H9 (cell line): ENCODE data around the gene PPFIBP2. TPM values are rescaled to one million over a fixed set of nuclear protein-coding genes. Genes with fewer than 3 reads are reported as not detected.

Experiments
- DNase-seq: peaks from one replicate; pipeline ENCODE4 v3.0.0-alpha.2; 2017
- H2AFZ ChIP-seq: one replicate; pipeline ENCODE4 v1.6.1; 2013; ENCODE audit warnings: mild to moderate bottlenecking, low read length, control low read depth, moderate library complexity
- H2AK5ac ChIP-seq: 2 replicates; pipeline ENCODE4 v1.6.1; 2013; ENCODE audit warnings: low read length, control low read depth, mixed read lengths; ENCODE audit not compliant: insufficient read length
- H2BK120ac ChIP-seq: one replicate; pipeline ENCODE4 v1.6.1; 2013; ENCODE audit warnings: low read depth, mild to moderate bottlenecking, low read length, control low read depth, inconsistent platforms; ENCODE audit not compliant: poor library complexity, severe bottlenecking
- H2BK12ac ChIP-seq: 2 replicates; pipeline ENCODE4 v1.6.1; 2013; ENCODE audit warnings: low read length, control low read depth, mixed read lengths, low read depth; ENCODE audit not compliant: insufficient read length
- H2BK15ac ChIP-seq: 2 replicates; pipeline ENCODE4 v1.6.1; 2013; ENCODE audit warnings: low read depth, low read length, control low read depth
- H2BK20ac ChIP-seq: one replicate; pipeline ENCODE4 v1.6.1; 2013; ENCODE audit warnings: low read depth, mild to moderate bottlenecking, low read length, control low read depth, inconsistent platforms; ENCODE audit not compliant: poor library complexity, severe bottlenecking
- H2BK5ac ChIP-seq: 2 replicates; pipeline ENCODE4 v1.6.1; 2013; ENCODE audit warnings: low read length, control low read depth, mixed read lengths; ENCODE audit not compliant: insufficient read length
- H3K14ac ChIP-seq: 2 replicates; pipeline ENCODE4 v1.6.1; 2013; ENCODE audit warnings: low read length, control low read depth; ENCODE audit not compliant: insufficient read depth
- H3K18ac ChIP-seq: 2 replicates; pipeline ENCODE4 v1.6.1; 2013; ENCODE audit warnings: low read depth, mild to moderate bottlenecking, mixed read lengths, low read length, control low read depth; ENCODE audit not compliant: insufficient read length
- H3K23ac ChIP-seq: 2 replicates; pipeline ENCODE4 v1.6.1; 2013; ENCODE audit warnings: low read length, control low read depth, mixed read lengths, low read depth; ENCODE audit not compliant: insufficient read length
- H3K23me2 ChIP-seq: 2 replicates; pipeline ENCODE4 v1.6.1; 2013; ENCODE audit warnings: low read depth, mild to moderate bottlenecking, mixed read lengths, low read length, control low read depth; ENCODE audit not compliant: insufficient read length, poor library complexity, severe bottlenecking
- H3K27ac ChIP-seq: 2 replicates; pipeline ENCODE4 v1.5.1; 2013; ENCODE audit warnings: low read length, control low read depth, mixed read lengths, low read depth; ENCODE audit not compliant: insufficient read length
- H3K27me3 ChIP-seq: 2 replicates; pipeline ENCODE4 v1.6.1; 2013; ENCODE audit warnings: low read length, control low read depth, inconsistent platforms; ENCODE audit not compliant: insufficient read depth
- H3K4ac ChIP-seq: 2 replicates; pipeline ENCODE4 v1.6.1; 2013; ENCODE audit warnings: low read depth, mild to moderate bottlenecking, control low read depth, inconsistent platforms, low read length, moderate library complexity
- H3K4me1 ChIP-seq: 2 replicates; pipeline ENCODE4 v1.6.1; 2013; ENCODE audit warnings: low read length, control low read depth, inconsistent platforms; ENCODE audit not compliant: insufficient read depth
- H3K4me2 ChIP-seq: 2 replicates; pipeline ENCODE4 v1.6.1; 2013; ENCODE audit warnings: low read length, control low read depth, mixed read lengths; ENCODE audit not compliant: insufficient read length, insufficient read depth
- H3K56ac ChIP-seq: 2 replicates; pipeline ENCODE4 v1.6.1; 2013; ENCODE audit warnings: low read depth, mild to moderate bottlenecking, mixed read lengths, low read length, control low read depth; ENCODE audit not compliant: insufficient read length
- H3K79me1 ChIP-seq: 2 replicates; pipeline ENCODE4 v1.6.1; 2013; ENCODE audit warnings: low read depth, mild to moderate bottlenecking, moderate library complexity, low read length, control low read depth, inconsistent platforms; ENCODE audit not compliant: insufficient read depth, poor library complexity, severe bottlenecking
- H3K79me2 ChIP-seq: 2 replicates; pipeline ENCODE4 v1.6.1; 2013; ENCODE audit warnings: low read length, control low read depth, inconsistent platforms; ENCODE audit not compliant: insufficient read depth
- H3K9ac ChIP-seq: 2 replicates; pipeline ENCODE4 v1.6.1; 2013; ENCODE audit warnings: low read length, control low read depth, mixed read lengths; ENCODE audit not compliant: insufficient read length; ENCODE audit errors: extremely low read depth
- H3K9me3 ChIP-seq: one replicate; pipeline ENCODE4 v1.6.1; 2013; ENCODE audit warnings: low read depth, low read length, inconsistent platforms; ENCODE audit not compliant: control insufficient read depth
- H3T11ph ChIP-seq: one replicate; pipeline ENCODE4 v1.6.1; 2013; ENCODE audit warnings: mild to moderate bottlenecking, low read length, control low read depth, inconsistent platforms
- H4K20me1 ChIP-seq: one replicate; pipeline ENCODE4 v1.6.1; 2013; ENCODE audit not compliant: control insufficient read depth, insufficient read length, insufficient read depth
- H4K5ac ChIP-seq: 2 replicates; pipeline ENCODE4 v1.6.1; 2013; ENCODE audit warnings: low read depth, mild to moderate bottlenecking, mixed read lengths, low read length, control low read depth; ENCODE audit not compliant: insufficient read length
- H4K8ac ChIP-seq: replicated peaks from 2 replicates; pipeline ENCODE4 v1.6.1; 2013; ENCODE audit warnings: low read length, control low read depth, mixed read lengths, low read depth; ENCODE audit not compliant: insufficient read length
- H4K91ac ChIP-seq: 2 replicates; pipeline ENCODE4 v1.6.1; 2013; ENCODE audit warnings: low read depth, mild to moderate bottlenecking, moderate library complexity, mixed read lengths, low read length, control low read depth; ENCODE audit not compliant: insufficient read length
- H3K27ac Mint-ChIP-seq, 3 experiments: 2 replicates in 2 of 3; 3 replicates in 1 of 3; pipeline ENCODE4 v1.8.0; 2020 to 2021; ENCODE audit warnings: mixed read lengths in 3 of 3, mild to moderate bottlenecking in 1 of 3, moderate library complexity in 1 of 3
- H3K27me3 Mint-ChIP-seq: 2 replicates; pipeline ENCODE4 v1.8.0; 2021; ENCODE audit warnings: low read depth, mild to moderate bottlenecking, moderate library complexity, mixed read lengths
- H3K36me3 Mint-ChIP-seq, 3 experiments: 2 replicates in 2 of 3; 3 replicates in 1 of 3; pipeline ENCODE4 v1.8.0; 2020 to 2021; ENCODE audit warnings: low read depth in 3 of 3, mixed read lengths in 3 of 3; ENCODE audit not compliant: insufficient read depth in 1 of 3
- H3K4me1 Mint-ChIP-seq, 2 experiments: 2 replicates each; pipeline ENCODE4 v1.8.0; 2020; ENCODE audit warnings: mixed read lengths in 2 of 2
- H3K4me3 Mint-ChIP-seq, 2 experiments: 2 replicates in 1 of 2; 3 replicates in 1 of 2; pipeline ENCODE4 v1.8.0; 2020 to 2021; ENCODE audit warnings: mild to moderate bottlenecking in 2 of 2, mixed read lengths in 2 of 2, moderate library complexity in 1 of 2
- H3K9me3 Mint-ChIP-seq, 2 experiments: 2 replicates in 1 of 2; 3 replicates in 1 of 2; pipeline ENCODE4 v1.8.0; 2020; ENCODE audit warnings: mild to moderate bottlenecking in 2 of 2, mixed read lengths in 2 of 2, moderate library complexity in 1 of 2
- WGBS: extraction: QIAGEN DNeasy Blood & Tissue Kit; methylation state at CpG from one replicate; pipeline ENCODE4 v1.1.7; 2013; ENCODE audit warnings: missing lambda C conversion rate, low lambda C conversion rate, mixed read lengths; ENCODE audit not compliant: insufficient read length; ENCODE audit errors: extremely low coverage; 5-methylcytosine and 5-hydroxymethylcytosine counted together
- total RNA-seq: library from RNA; stranded (reverse); gene quantifications from 2 replicates; pipeline ENCODE4 v1.2.1, GENCODE V29; 2021
- TF ChIP-seq, protein P1 (sequence below): fragments of 200-600 bp; sonication (generic); conservative IDR thresholded peaks from 3 replicates; pipeline ENCODE4 v1.8.0; 2021; ENCODE audit warnings: antibody characterized with exemption, mild to moderate bottlenecking

Gene PPFIBP2
- total RNA-seq, 1 experiment from 2014 or later, result 8.3 TPM

DNA sequence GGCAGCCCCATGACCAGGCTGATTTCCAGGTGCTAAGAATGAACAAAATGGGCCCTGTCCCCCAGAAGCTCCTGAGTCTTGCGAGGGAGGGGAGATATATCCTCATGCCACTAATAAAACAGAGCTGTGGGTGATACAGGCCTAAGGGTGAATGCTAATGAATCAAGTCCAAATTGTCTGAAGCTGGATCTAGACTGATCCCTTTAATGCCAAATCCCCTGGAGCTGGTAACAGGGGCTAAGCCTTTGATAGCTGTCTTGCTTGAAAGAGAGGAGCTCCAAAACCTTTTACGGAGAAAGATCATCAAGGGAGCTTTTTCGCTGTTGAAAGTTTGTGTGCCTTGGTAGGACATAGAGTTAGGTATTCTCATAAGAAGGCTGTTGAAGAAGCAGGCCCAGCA is 79.7 kb downstream of the PPFIBP2 start:
- Histone ChIP-seq H3K9ac (no peak overlapping the region), H4K8ac (no peak overlapping the region), H3K9me3 (no peaks in the 10 kb centered on the region), H4K20me1 (no peaks in the 10 kb centered on the region), H3K79me2 (no peaks in the 10 kb centered on the region), H3K27ac (no peak overlapping the region), H2BK120ac (no peak overlapping the region), H3K23me2 (no peaks in the 10 kb centered on the region), H2AFZ (no peak overlapping the region), H3K4me1 (peaks cover 4% of the 10 kb centered on the region; the same call in 1 of the 2 replicates), H3K14ac (no peak overlapping the region), H4K5ac (no peak overlapping the region), H3K23ac (no peak overlapping the region), H2BK15ac (no peak overlapping the region), H3K4me2 (no peak overlapping the region), H4K91ac (no peak overlapping the region), H2BK20ac (no peak overlapping the region), H2AK5ac (no peak overlapping the region), H2BK5ac (no peak overlapping the region), H3K79me1 (no peaks in the 10 kb centered on the region), H3T11ph (no peak overlapping the region), H3K27me3 (no peaks in the 10 kb centered on the region), H3K18ac (no peak overlapping the region), H2BK12ac (no peak overlapping the region), H3K4ac (no peak overlapping the region), H3K56ac (no peak overlapping the region)
- no peak for DNase-seq
- no peaks in the 10 kb centered on the region for H3K27me3 Mint-ChIP-seq
- H3K36me3 Mint-ChIP-seq, result peaks cover 0 to 8% (median 0%) of the 10 kb centered on the region in 3 experiments; a peak in 4 of 7 replicates
- TF ChIP-seq, protein P1, sequence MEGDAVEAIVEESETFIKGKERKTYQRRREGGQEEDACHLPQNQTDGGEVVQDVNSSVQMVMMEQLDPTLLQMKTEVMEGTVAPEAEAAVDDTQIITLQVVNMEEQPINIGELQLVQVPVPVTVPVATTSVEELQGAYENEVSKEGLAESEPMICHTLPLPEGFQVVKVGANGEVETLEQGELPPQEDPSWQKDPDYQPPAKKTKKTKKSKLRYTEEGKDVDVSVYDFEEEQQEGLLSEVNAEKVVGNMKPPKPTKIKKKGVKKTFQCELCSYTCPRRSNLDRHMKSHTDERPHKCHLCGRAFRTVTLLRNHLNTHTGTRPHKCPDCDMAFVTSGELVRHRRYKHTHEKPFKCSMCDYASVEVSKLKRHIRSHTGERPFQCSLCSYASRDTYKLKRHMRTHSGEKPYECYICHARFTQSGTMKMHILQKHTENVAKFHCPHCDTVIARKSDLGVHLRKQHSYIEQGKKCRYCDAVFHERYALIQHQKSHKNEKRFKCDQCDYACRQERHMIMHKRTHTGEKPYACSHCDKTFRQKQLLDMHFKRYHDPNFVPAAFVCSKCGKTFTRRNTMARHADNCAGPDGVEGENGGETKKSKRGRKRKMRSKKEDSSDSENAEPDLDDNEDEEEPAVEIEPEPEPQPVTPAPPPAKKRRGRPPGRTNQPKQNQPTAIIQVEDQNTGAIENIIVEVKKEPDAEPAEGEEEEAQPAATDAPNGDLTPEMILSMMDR, result no peak
- peaks cover 53 to 58% of the 10 kb centered on the region in 2 experiments for H3K4me1 Mint-ChIP-seq
- no peak overlapping the region for H3K4me3 Mint-ChIP-seq
- H3K27ac Mint-ChIP-seq, result peak overlapping the region in 2 of 3 experiments; percentile 55 to 99; a peak in 4 of 7 replicates
- no CpG with 5 or more reads among the region's 3 CpGs for WGBS
- no peaks in the 10 kb centered on the region for H3K9me3 Mint-ChIP-seq
